HepG2 (cell line): ENCODE results near the gene MINDY3. TPM values are rescaled to one million over a fixed set of nuclear protein-coding genes. Genes with fewer than 3 reads are reported as not detected.

Experiments
- ATAC-seq: fragments of 200-7000 bp; cut with Tn5 transposase; 3 replicates; pipeline ENCODE4 v1.9.1; 2020; ENCODE audit warnings: mild to moderate bottlenecking, moderate library complexity
- BruUV-seq: library from RNA; stranded (reverse); fragments of 400-500 nt; replicated peaks from 2 replicates; lab custom pipeline; 2021; lab: Mats Ljungman, UMichigan
- CTCF ChIA-PET: fragments of 300-600 bp; formaldehyde crosslinking; extraction: SDS; loops from one replicate; lab custom pipeline; 2021; ENCODE audit warnings: low total read pairs, inconsistent platforms, low intra/inter-chr PET ratio; lab: Yijun Ruan, JAX
- POLR2A ChIA-PET: fragments of 350-600 bp; sonication (Branson Sonifier 250); formaldehyde crosslinking; loops from one replicate; lab custom pipeline; 2020; ENCODE audit warnings: antibody characterized with exemption, inconsistent platforms; lab: Yijun Ruan, JAX
- DNase-seq: peaks from one replicate; pipeline ENCODE4 v3.0.0-alpha.2; 2015; ENCODE audit warnings: low spot score
- FAIRE-seq: peaks from 3 replicates; lab custom pipeline; 2011; peaks lifted over from hg19 to GRCh38; lab: Jason Lieb, UNC
- H2AFZ ChIP-seq: one replicate; pipeline ENCODE4 v1.6.1; 2011; ENCODE audit warnings: low read length, inconsistent platforms
- H3K27ac ChIP-seq: fragments of 300-600 bp; 3 replicates; pipeline ENCODE4 v1.8.0; 2011; ENCODE audit warnings: mixed run types, mild to moderate bottlenecking, mixed read lengths, low read length, inconsistent platforms; ENCODE audit not compliant: insufficient read depth; ENCODE audit errors: extremely low read length
- H3K27me3 ChIP-seq, 2 experiments: fragments of 200-600 bp in 1 of 2; 2 replicates in 1 of 2; 3 replicates in 1 of 2; pipeline versions ENCODE4 v1.6.0 to v1.8.0; 2011; ENCODE audit warnings: low read length in 2 of 2, mild to moderate bottlenecking in 2 of 2, moderate library complexity in 2 of 2, inconsistent platforms in 1 of 2; ENCODE audit not compliant: insufficient read depth in 2 of 2, control insufficient read depth in 1 of 2
- H3K36me3 ChIP-seq, 2 experiments: fragments of 200-600 bp in 1 of 2; replicated peaks in 1 of 2; 2 replicates in 1 of 2; 3 replicates in 1 of 2; pipeline versions ENCODE4 v1.5.1 to v1.8.0; 2011; ENCODE audit warnings: low read length in 2 of 2, inconsistent platforms in 1 of 2; ENCODE audit not compliant: insufficient read depth in 2 of 2, control insufficient read depth in 1 of 2
- H3K4me1 ChIP-seq: 2 replicates; pipeline ENCODE4 v1.5.1; 2012; ENCODE audit warnings: low read length, inconsistent platforms; ENCODE audit not compliant: insufficient read depth
- H3K4me2 ChIP-seq: 2 replicates; pipeline ENCODE4 v1.6.0; 2011; ENCODE audit warnings: low read depth, low read length, inconsistent platforms
- H3K4me3 ChIP-seq, 3 experiments: fragments of 200-600 bp in 1 of 3; sonication (generic), shearing (Covaris generic) in 1 of 3; replicated peaks in 1 of 3; 2 replicates each; pipeline ENCODE4 v1.5.1; 2011 to 2016; ENCODE audit warnings: low read length in 3 of 3, inconsistent platforms in 2 of 3, low read depth in 2 of 3, mild to moderate bottlenecking in 2 of 3, control low read depth in 1 of 3, mixed read lengths in 1 of 3; ENCODE audit not compliant: insufficient read depth in 1 of 3
- H3K79me2 ChIP-seq: one replicate; pipeline ENCODE4 v1.6.1; 2011; ENCODE audit warnings: low read length, inconsistent platforms; ENCODE audit not compliant: insufficient read depth
- H3K9ac ChIP-seq: 2 replicates; pipeline ENCODE4 v1.6.0; 2011; ENCODE audit warnings: mild to moderate bottlenecking, low read depth, low read length, inconsistent platforms; ENCODE audit not compliant: insufficient read depth
- H3K9me3 ChIP-seq: 2 replicates; pipeline ENCODE4 v1.5.1; 2012; ENCODE audit warnings: mild to moderate bottlenecking, low read length
- H4K20me1 ChIP-seq: 2 replicates; pipeline ENCODE4 v1.6.0; 2011; ENCODE audit warnings: inconsistent platforms, mild to moderate bottlenecking, low read length, moderate library complexity; ENCODE audit not compliant: insufficient read depth
- GABPB1 ChIP-seq: IDR thresholded peaks from 2 replicates; pipeline ENCODE4 v1.6.1; 2016; ENCODE audit warnings: mild to moderate bottlenecking, missing genetic modification reagents, moderate library complexity, missing compliant biosample characterization
- HDAC6 ChIP-seq: fragments of 200-600 bp; sonication (generic); IDR thresholded peaks from 2 replicates; pipeline ENCODE4 v1.7.0; 2017; ENCODE audit warnings: mild to moderate bottlenecking, antibody characterized with exemption, low read length, low read depth
- HNRNPK ChIP-seq: fragments of 200-400 bp; formaldehyde crosslinking; IDR thresholded peaks from 2 replicates; pipeline ENCODE4 v1.6.1; 2018; ENCODE audit warnings: low read length, low read depth, moderate library complexity, mild to moderate bottlenecking; ENCODE audit not compliant: poor library complexity, severe bottlenecking
- ISL2 ChIP-seq: sonication (generic); formaldehyde crosslinking; IDR thresholded peaks from 2 replicates; pipeline ENCODE4 v1.5.0; 2020; ENCODE audit warnings: missing genetic modification reagents
- NFYC ChIP-seq: IDR thresholded peaks from 2 replicates; pipeline ENCODE4 v1.6.1; 2016; ENCODE audit warnings: missing genetic modification reagents, missing compliant biosample characterization
- RELA ChIP-seq: sonication (generic); formaldehyde crosslinking; IDR thresholded peaks from 2 replicates; pipeline ENCODE4 v1.4.0; 2020; ENCODE audit warnings: missing genetic modification reagents
- SOX6 ChIP-seq, 2 experiments: fragments of 450-650 bp in 1 of 2; sonication (generic) in 1 of 2; formaldehyde crosslinking in 1 of 2; IDR thresholded peaks; 2 replicates each; pipeline versions ENCODE4 v1.4.0 to v1.6.1; 2017 to 2020; ENCODE audit warnings: antibody characterized with exemption in 1 of 2, mild to moderate bottlenecking in 1 of 2, missing genetic modification reagents in 1 of 2
- ZNF225 ChIP-seq: sonication (generic); formaldehyde crosslinking; IDR thresholded peaks from 2 replicates; pipeline ENCODE4 v1.4.0; 2020; ENCODE audit warnings: mild to moderate bottlenecking, missing genetic modification reagents
- ZNF331 ChIP-seq: sonication (generic); formaldehyde crosslinking; IDR thresholded peaks from 2 replicates; pipeline ENCODE4 v1.4.0; 2020; ENCODE audit warnings: missing genetic modification reagents
- ZNF549 ChIP-seq: sonication (generic); formaldehyde crosslinking; IDR thresholded peaks from 2 replicates; pipeline ENCODE4 v1.5.0; 2020; ENCODE audit warnings: missing genetic modification reagents
- ZNF550 ChIP-seq: sonication (generic); formaldehyde crosslinking; IDR thresholded peaks from 2 replicates; pipeline ENCODE4 v1.4.0; 2020; ENCODE audit warnings: mild to moderate bottlenecking, missing genetic modification reagents, borderline replicate concordance
- ZNF589 ChIP-seq: sonication (generic); formaldehyde crosslinking; conservative IDR thresholded peaks from 2 replicates; pipeline ENCODE4 v1.8.0; 2022; ENCODE audit warnings: mild to moderate bottlenecking, moderate library complexity, missing genetic modification reagents
- ZNF773 ChIP-seq: sonication (generic); formaldehyde crosslinking; IDR thresholded peaks from 2 replicates; pipeline ENCODE4 v1.4.0; 2020; ENCODE audit warnings: missing genetic modification reagents, borderline replicate concordance
- ZNF83 ChIP-seq: sonication (generic); formaldehyde crosslinking; IDR thresholded peaks from 2 replicates; pipeline ENCODE4 v1.4.0; 2020; ENCODE audit warnings: missing genetic modification reagents, mild to moderate bottlenecking, borderline replicate concordance
- WGBS: methylation state at CpG from one replicate; pipeline ENCODE4 v1.1.6; 2017; ENCODE audit warnings: low lambda C conversion rate; 5-methylcytosine and 5-hydroxymethylcytosine counted together
- in situ Hi-C: cut with HindIII; loops from 2 replicates; pipeline ENCODE4 v1.10.0; 2017; ENCODE audit warnings: low pct_unique_long_range_greater_than_20kb; ENCODE audit not compliant: extremely low pct_ligation_motif_present
- intact Hi-C: fragments of 100-400 bp; cut with micrococcal nuclease; formaldehyde crosslinking; loops from one replicate; pipeline ENCODE4 v1.10.0; 2022; ENCODE audit not compliant: unreplicated experiment
- polyA plus RNA-seq, 8 experiments: library from polyadenylated mRNA; depleted of rRNA in 3 of 8; stranded (reverse) in 7 of 8; unstranded in 1 of 8; fragments of >200 nt; fragmentation: Illumina TruSeq in 4 of 8; extraction: Trizol in 4 of 8; gene quantifications; 2 replicates each; pipeline versions ENCODE4 v1.2.1 to v1.2.3, GENCODE V29; 2011 to 2016; ENCODE audit warnings: low read depth in 4 of 8, missing spikeins in 1 of 8, mixed read lengths in 1 of 8; ENCODE audit not compliant: insufficient read depth in 1 of 8
- total RNA-seq, 5 experiments: library from RNA; depleted of rRNA; stranded (reverse); fragments of >200 nt; fragmentation: Illumina TruSeq; extraction: Trizol; gene quantifications; 2 replicates each; pipeline ENCODE4 v1.2.3, GENCODE V29; 2016; ENCODE audit warnings: low read depth in 1 of 5
- TF ChIP-seq, protein P1 (sequence below): sonication (generic); formaldehyde crosslinking; IDR thresholded peaks from 2 replicates; pipeline ENCODE4 v1.5.1; 2020; ENCODE audit warnings: mild to moderate bottlenecking, missing genetic modification reagents
- TF ChIP-seq, protein P2 (sequence below): sonication (generic); formaldehyde crosslinking; IDR thresholded peaks from 2 replicates; pipeline ENCODE4 v1.5.0; 2020; ENCODE audit warnings: mild to moderate bottlenecking, low read depth, missing genetic modification reagents, borderline replicate concordance
- TF ChIP-seq, protein P3 (sequence below): sonication (generic); formaldehyde crosslinking; IDR thresholded peaks from 2 replicates; pipeline ENCODE4 v1.5.0; 2020; ENCODE audit warnings: missing genetic modification reagents
- TF ChIP-seq, protein P4 (sequence below): sonication (generic); formaldehyde crosslinking; IDR thresholded peaks from 2 replicates; pipeline ENCODE4 v1.4.0; 2020; ENCODE audit warnings: missing genetic modification reagents, borderline replicate concordance

Gene MINDY3
- total and polyA plus RNA-seq, 2 of the 13 experiments (the other 11 are each of a cell fraction or from before 2014, with no cell fraction given), result 6.4 to 17.5 TPM

DNA sequence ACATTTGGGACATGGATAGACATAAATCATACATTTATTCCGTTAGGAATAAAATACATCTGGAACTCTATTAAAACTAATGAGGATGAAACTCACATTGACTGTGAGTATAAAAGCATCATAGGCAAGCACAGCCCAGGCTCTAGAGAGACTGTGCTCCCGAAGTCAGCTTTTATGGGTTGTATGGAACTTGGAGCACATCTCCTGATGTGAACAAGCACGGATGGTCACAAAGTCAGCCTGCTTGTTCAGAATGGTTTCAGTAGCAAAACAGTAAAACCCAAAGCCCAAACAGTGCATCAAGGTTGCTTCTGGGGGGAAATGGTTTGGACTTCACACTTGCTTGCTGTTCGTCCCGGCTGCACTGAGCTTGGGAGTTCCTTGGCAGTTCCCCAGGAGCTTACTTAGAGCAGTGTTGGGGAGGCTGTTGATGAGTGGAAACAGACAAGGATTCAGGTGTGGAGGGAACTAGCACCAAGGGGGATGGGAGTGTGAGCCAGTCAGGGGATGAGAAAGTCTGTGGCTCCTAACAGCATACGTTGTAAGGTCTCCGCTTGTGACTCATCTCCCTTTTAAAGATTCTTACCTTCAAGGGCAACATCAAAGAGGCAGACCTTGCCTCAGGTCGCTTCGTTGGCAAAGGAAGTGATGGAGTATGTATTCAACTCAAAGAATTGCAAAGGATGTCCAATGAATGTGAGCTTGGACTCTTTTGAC lies 120.9 kb downstream of the MINDY3 start:
- Histone ChIP-seq H4K20me1 (no peaks in the 10 kb centered on the region), H3K9me3 (no peaks in the 10 kb centered on the region), H3K4me2 (no peak overlapping the region), H3K27me3 (peaks cover 0 to 6% of the 10 kb centered on the region in 2 experiments; a peak in 2 of 5 replicates), H3K79me2 (no peaks in the 10 kb centered on the region), H3K36me3 (no peaks in the 10 kb centered on the region), H3K27ac (no peak overlapping the region), H3K4me1 (no peaks in the 10 kb centered on the region), H3K4me3 (no peak overlapping the region), H3K9ac (no peak overlapping the region), H2AFZ (no peak overlapping the region)
- DNase-seq (no peak), FAIRE-seq (no peak), ATAC-seq (no peak)
- CTCF ChIA-PET, result no interaction called here
- BruUV-seq, result no TSS peak
- POLR2A ChIA-PET, result no interaction called here
- intact Hi-C loops (no loop called here), in situ Hi-C loops (no loop called here)
- WGBS, result 18% methylated on average over 7 of the region's 9 CpGs
- TF ChIP-seq ZNF773, result no peak
- no peak for TF ChIP-seq ZNF550
- TF ChIP-seq, protein P1, sequence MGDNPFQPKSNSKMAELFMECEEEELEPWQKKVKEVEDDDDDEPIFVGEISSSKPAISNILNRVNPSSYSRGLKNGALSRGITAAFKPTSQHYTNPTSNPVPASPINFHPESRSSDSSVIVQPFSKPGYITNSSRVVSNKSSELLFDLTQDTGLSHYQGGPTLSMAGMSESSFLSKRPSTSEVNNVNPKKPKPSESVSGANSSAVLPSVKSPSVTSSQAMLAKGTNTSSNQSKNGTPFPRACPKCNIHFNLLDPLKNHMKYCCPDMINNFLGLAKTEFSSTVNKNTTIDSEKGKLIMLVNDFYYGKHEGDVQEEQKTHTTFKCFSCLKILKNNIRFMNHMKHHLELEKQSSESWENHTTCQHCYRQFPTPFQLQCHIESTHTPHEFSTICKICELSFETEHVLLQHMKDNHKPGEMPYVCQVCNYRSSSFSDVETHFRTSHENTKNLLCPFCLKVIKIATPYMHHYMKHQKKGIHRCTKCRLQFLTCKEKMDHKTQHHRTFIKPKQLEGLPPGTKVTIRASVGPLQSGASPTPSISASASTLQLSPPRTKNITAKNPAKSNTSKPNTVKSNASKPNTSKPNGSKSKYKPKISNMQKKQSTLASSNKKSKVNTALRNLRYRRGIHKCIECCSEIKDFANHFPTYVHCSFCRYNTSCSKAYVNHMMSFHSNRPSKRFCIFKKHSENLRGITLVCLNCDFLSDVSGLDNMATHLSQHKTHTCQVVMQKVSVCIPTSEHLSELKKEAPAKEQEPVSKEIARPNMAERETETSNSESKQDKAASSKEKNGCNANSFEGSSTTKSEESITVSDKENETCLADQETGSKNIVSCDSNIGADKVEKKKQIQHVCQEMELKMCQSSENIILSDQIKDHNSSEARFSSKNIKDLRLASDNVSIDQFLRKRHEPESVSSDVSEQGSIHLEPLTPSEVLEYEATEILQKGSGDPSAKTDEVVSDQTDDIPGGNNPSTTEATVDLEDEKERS (CRISPR knock-in tag), result no peak
- TF ChIP-seq, protein P2, sequence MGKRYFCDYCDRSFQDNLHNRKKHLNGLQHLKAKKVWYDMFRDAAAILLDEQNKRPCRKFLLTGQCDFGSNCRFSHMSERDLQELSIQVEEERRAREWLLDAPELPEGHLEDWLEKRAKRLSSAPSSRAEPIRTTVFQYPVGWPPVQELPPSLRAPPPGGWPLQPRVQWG (CRISPR knock-in tag), result no peak
- no peak for TF ChIP-seq ZNF331
- TF ChIP-seq, protein P3, sequence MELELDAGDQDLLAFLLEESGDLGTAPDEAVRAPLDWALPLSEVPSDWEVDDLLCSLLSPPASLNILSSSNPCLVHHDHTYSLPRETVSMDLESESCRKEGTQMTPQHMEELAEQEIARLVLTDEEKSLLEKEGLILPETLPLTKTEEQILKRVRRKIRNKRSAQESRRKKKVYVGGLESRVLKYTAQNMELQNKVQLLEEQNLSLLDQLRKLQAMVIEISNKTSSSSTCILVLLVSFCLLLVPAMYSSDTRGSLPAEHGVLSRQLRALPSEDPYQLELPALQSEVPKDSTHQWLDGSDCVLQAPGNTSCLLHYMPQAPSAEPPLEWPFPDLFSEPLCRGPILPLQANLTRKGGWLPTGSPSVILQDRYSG (CRISPR knock-in tag), result no peak
- TF ChIP-seq ZNF589 (CRISPR knock-in tag), result no peak
- TF ChIP-seq NFYC (CRISPR knock-in tag), result no peak
- no peak for TF ChIP-seq ZNF225
- TF ChIP-seq ZNF83, result no peak
- no peak for TF ChIP-seq RELA (CRISPR knock-in tag)
- no peak for TF ChIP-seq SOX6 (IDR thresholded peaks at IDR 0.05)
- no peak for TF ChIP-seq SOX6 (CRISPR knock-in tag; IDR thresholded peaks at IDR 0.05)
- no peak for TF ChIP-seq GABPB1 (CRISPR knock-in tag)
- TF ChIP-seq ZNF549 (CRISPR knock-in tag), result no peak
- TF ChIP-seq, protein P4, sequence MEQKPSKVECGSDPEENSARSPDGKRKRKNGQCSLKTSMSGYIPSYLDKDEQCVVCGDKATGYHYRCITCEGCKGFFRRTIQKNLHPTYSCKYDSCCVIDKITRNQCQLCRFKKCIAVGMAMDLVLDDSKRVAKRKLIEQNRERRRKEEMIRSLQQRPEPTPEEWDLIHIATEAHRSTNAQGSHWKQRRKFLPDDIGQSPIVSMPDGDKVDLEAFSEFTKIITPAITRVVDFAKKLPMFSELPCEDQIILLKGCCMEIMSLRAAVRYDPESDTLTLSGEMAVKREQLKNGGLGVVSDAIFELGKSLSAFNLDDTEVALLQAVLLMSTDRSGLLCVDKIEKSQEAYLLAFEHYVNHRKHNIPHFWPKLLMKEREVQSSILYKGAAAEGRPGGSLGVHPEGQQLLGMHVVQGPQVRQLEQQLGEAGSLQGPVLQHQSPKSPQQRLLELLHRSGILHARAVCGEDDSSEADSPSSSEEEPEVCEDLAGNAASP (CRISPR knock-in tag), result no peak
- TF ChIP-seq ISL2 (CRISPR knock-in tag), result no peak
- TF ChIP-seq HDAC6, result no peak
- no peak for TF ChIP-seq HNRNPK
